HEK293 (cell line): ENCODE measurements around the gene BZW2.

Source experiments
- ATF2 ChIP-seq: fragments of 450-650 bp; formaldehyde crosslinking; IDR thresholded peaks from 2 replicates; pipeline ENCODE4 v1.5.1; 2016; ENCODE audit warnings: missing biosample characterization, missing genetic modification characterization, low read depth
- CTCF ChIP-seq: fragments of 450-650 bp; formaldehyde crosslinking; IDR thresholded peaks from 2 replicates; pipeline ENCODE4 v1.5.1; 2016; ENCODE audit warnings: missing biosample characterization, missing genetic modification characterization
- GLIS1 ChIP-seq: fragments of 450-650 bp; formaldehyde crosslinking; IDR thresholded peaks from 2 replicates; pipeline ENCODE4 v1.5.1; 2016; ENCODE audit warnings: missing biosample characterization, missing genetic modification characterization
- HOXA7 ChIP-seq: sonication (generic); formaldehyde crosslinking; IDR thresholded peaks from 2 replicates; pipeline ENCODE4 v1.8.1; 2022; ENCODE audit warnings: missing genetic modification reagents, borderline replicate concordance
- KLF1 ChIP-seq: fragments of 450-650 bp; formaldehyde crosslinking; IDR thresholded peaks from 2 replicates; pipeline ENCODE4 v1.5.1; 2016; ENCODE audit warnings: missing biosample characterization, missing genetic modification characterization
- TRIM28 ChIP-seq: IDR thresholded peaks from 2 replicates; pipeline ENCODE4 v1.6.1; 2011; ENCODE audit warnings: low read length, control low read depth, borderline replicate concordance
- ZFP69B ChIP-seq: fragments of 450-650 bp; formaldehyde crosslinking; IDR thresholded peaks from 2 replicates; pipeline ENCODE4 v1.5.1; 2016; ENCODE audit warnings: missing biosample characterization, missing genetic modification characterization
- ZNF2 ChIP-seq: fragments of 450-650 bp; formaldehyde crosslinking; IDR thresholded peaks from 2 replicates; pipeline ENCODE4 v1.5.1; 2016; ENCODE audit warnings: missing biosample characterization, missing genetic modification characterization
- ZNF423 ChIP-seq: fragments of 450-650 bp; formaldehyde crosslinking; IDR thresholded peaks from 2 replicates; pipeline ENCODE4 v1.5.1; 2016; ENCODE audit warnings: missing biosample characterization, missing genetic modification characterization
- ZNF530 ChIP-seq: fragments of 450-650 bp; formaldehyde crosslinking; IDR thresholded peaks from 2 replicates; pipeline ENCODE4 v1.5.1; 2016; ENCODE audit warnings: low read depth, missing biosample characterization, missing genetic modification characterization
- ZSCAN30 ChIP-seq: fragments of 450-650 bp; IDR thresholded peaks from 2 replicates; pipeline ENCODE4 v1.5.1; 2018; ENCODE audit warnings: missing biosample characterization, mild to moderate bottlenecking, missing genetic modification characterization, moderate library complexity

- TF ChIP-seq ZFP69B (tag by site-specific recombination) (no peak), TRIM28 (no peak), CTCF (tag by site-specific recombination) (no peak), ZSCAN30 (tag by site-specific recombination) (no peak), ATF2 (no peak), GLIS1 (tag by site-specific recombination) (no peak), ZNF2 (tag by site-specific recombination) (no peak), HOXA7 (CRISPR knock-in tag) (no peak), ZNF530 (tag by site-specific recombination) (no peak), ZNF423 (tag by site-specific recombination) (no peak), KLF1 (tag by site-specific recombination) (no peak)
These were observed 24.9 kb downstream of the BZW2 start for GRCh38 chr7:16670731-16671344.
